RWPE2 (cell line): Measurements from ENCODE around the gene SIRT2.

Experiments used
- ATAC-seq: fragments of 200-7000 bp; cut with Tn5 transposase; 3 replicates; pipeline ENCODE4 v1.9.1; 2021; ENCODE audit warnings: low read depth
- DNase-seq: peaks from one replicate; pipeline ENCODE4 v3.0.0-alpha.2; 2020; ENCODE audit warnings: low spot score
- H3K27ac ChIP-seq: fragments of 450-650 bp; 2 replicates; pipeline ENCODE4 v1.5.1; 2017; ENCODE audit warnings: mild to moderate bottlenecking; ENCODE audit not compliant: poor library complexity, severe bottlenecking
- H3K27me3 ChIP-seq: fragments of 250-450 bp; sonication (Bioruptor Pico); 2 replicates; pipeline ENCODE4 v1.5.1; 2021; ENCODE audit warnings: mild to moderate bottlenecking, moderate library complexity; ENCODE audit not compliant: insufficient read depth, poor library complexity, severe bottlenecking
- H3K36me3 ChIP-seq: fragments of 250-450 bp; sonication (Bioruptor Pico); 2 replicates; pipeline ENCODE4 v1.5.1; 2020; ENCODE audit warnings: low read depth, mild to moderate bottlenecking, moderate library complexity
- H3K4me1 ChIP-seq: fragments of 250-450 bp; sonication (Bioruptor Pico); 2 replicates; pipeline ENCODE4 v1.5.1; 2021; ENCODE audit warnings: mild to moderate bottlenecking, moderate library complexity; ENCODE audit not compliant: insufficient read depth, poor library complexity, severe bottlenecking
- H3K4me3 ChIP-seq: fragments of 250-450 bp; sonication (Bioruptor Pico); 2 replicates; pipeline ENCODE4 v1.5.1; 2021; ENCODE audit warnings: mild to moderate bottlenecking, moderate library complexity; ENCODE audit not compliant: severe bottlenecking
- H3K9me3 ChIP-seq: fragments of 250-450 bp; sonication (Bioruptor Pico); 2 replicates; pipeline ENCODE4 v1.5.1; 2021; ENCODE audit warnings: mild to moderate bottlenecking, moderate library complexity; ENCODE audit not compliant: severe bottlenecking
- CTCF ChIP-seq: fragments of 450-650 bp; IDR thresholded peaks from one replicate; pipeline ENCODE4 v1.5.1; 2017; ENCODE audit warnings: mild to moderate bottlenecking, moderate library complexity; ENCODE audit not compliant: poor library complexity, severe bottlenecking

The SIRT2 gene

DNA sequence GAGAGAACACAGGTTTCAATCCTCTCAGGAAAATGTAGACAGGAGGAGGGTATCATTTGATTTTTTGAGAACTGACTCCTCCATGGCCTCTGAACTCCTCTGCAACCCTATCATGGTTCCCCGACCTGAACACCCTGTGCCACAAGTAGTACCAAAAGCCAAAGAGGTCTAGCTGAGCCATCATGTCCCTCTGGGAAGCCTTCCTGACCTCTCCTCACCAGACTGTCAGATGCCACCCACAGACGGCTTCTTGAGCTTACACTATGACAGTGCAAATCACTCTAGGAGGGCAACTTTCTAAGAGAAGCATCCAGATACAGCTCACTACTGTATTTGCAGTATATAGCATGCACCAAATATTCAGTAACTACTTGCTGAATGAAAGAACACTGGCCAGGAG, 53.3 kb downstream of the SIRT2 start:
- Histone ChIP-seq H3K4me3 (no peak overlapping the region), H3K27me3 (no peaks in the 10 kb centered on the region), H3K36me3 (peaks cover 80% of the 10 kb centered on the region), H3K4me1 (peaks cover 12% of the 10 kb centered on the region), H3K27ac (no peak overlapping the region), H3K9me3 (no peaks in the 10 kb centered on the region)
- ATAC-seq (no peak), DNase-seq (no peak)
- TF ChIP-seq CTCF, result no peak

DNA sequence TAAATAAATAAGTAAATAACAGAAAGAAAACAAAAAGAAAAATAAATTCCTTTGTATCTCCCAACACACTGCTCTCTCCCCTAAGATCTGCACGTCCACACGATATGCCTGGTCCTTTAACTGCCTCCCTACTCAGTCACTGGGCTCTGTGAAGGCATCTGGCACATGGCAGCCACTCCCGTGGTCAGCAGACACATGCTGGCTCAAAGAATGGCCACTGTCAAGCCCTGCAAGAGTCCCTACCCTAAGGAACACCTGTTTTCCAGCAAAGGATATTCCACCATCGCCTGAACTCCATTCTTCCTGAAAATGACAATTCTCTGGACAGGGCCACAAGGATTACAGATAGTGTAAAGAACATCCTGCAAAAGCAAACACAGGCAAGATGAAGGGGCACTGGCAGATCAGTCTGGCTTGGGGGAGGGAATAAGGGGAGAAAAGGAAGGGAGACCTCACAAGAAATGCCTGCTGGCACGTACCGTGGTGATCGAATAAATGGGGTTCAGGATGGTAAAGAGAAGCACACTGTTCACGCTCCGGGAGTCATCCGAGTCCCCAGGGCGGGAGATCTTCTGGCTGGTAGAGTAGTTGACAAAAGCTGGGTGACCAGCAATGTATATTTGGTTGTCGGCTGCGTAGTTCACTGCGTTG, 53.9 kb downstream of the SIRT2 start:
- Histone ChIP-seq H3K36me3 (peaks cover 86% of the 10 kb centered on the region), H3K27me3 (no peaks in the 10 kb centered on the region), H3K4me1 (peaks cover 17% of the 10 kb centered on the region), H3K9me3 (no peaks in the 10 kb centered on the region), H3K4me3 (no peak overlapping the region), H3K27ac (no peak overlapping the region)
- ATAC-seq (no peak), DNase-seq (no peak)
- TF ChIP-seq CTCF, result no peak

- no peaks in the 10 kb centered on the region for H3K27me3 ChIP-seq
- H3K4me3 ChIP-seq, result no peak overlapping the region
- H3K4me1 ChIP-seq, result peaks cover 26% of the 10 kb centered on the region
- ATAC-seq (no peak), DNase-seq (no peak)
- TF ChIP-seq CTCF, result no peak
- no peaks in the 10 kb centered on the region for H3K9me3 ChIP-seq
- no peak overlapping the region for H3K27ac ChIP-seq
- H3K36me3 ChIP-seq, result peaks cover 97% of the 10 kb centered on the region
These were observed 55.2 kb downstream of the SIRT2 start for GRCh38 chr19:38844093-38844686.

DNA sequence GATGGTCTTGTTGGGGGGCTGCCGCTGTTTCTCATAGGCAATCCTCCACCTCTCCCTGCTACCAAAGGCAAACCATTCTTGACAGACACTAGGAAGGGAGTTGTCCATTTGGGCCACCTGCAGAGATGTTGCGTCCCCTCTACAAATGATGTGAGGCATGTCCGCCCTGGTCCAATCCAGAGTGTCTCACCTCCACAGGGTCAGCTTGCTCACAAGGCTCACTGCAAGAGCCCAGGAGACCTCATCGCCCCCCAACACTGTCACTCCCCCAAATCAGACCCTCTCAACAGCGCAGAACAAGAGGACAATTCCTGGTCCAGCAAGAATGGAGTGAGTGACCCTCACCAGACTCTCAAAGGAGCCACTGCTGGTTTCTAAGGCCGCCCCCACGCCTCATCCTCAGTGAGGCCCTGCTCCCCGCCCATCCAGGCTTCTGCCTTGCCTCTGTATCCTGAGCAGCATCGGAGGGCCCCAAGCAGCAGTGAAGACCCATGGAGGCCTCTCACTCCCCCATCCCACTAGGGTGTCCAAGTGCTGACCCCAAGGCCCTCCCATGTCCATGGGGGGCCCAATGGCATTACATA, 56.2 kb downstream of the SIRT2 start:
- no peaks in the 10 kb centered on the region for H3K9me3 ChIP-seq
- TF ChIP-seq CTCF, result no peak
- H3K4me3 ChIP-seq, result no peak overlapping the region
- no peaks in the 10 kb centered on the region for H3K27me3 ChIP-seq
- DNase-seq (no peak), ATAC-seq (no peak)
- H3K36me3 ChIP-seq, result peaks cover 97% of the 10 kb centered on the region
- H3K4me1 ChIP-seq, result peaks cover 28% of the 10 kb centered on the region
- no peak overlapping the region for H3K27ac ChIP-seq
